Endodermal cell (in vitro differentiated cells): ENCODE measurements around the gene LRFN2. TPM values are rescaled to one million over a fixed set of nuclear protein-coding genes. Genes with fewer than 3 reads are reported as not detected.

ENCODE experiments used
- DNase-seq: peaks from one replicate; pipeline ENCODE4 v3.0.0-alpha.2; 2017
- H3K27ac ChIP-seq: 2 replicates; pipeline ENCODE4 v1.5.1; 2013; ENCODE audit warnings: mild to moderate bottlenecking, low read depth, low read length, moderate library complexity
- H3K27me3 ChIP-seq: 2 replicates; pipeline ENCODE4 v1.6.1; 2013; ENCODE audit warnings: mild to moderate bottlenecking, low read length, moderate library complexity; ENCODE audit not compliant: insufficient read depth, control insufficient read depth, poor library complexity, severe bottlenecking
- H3K36me3 ChIP-seq: 2 replicates; pipeline ENCODE4 v1.7.0; 2013; ENCODE audit warnings: mild to moderate bottlenecking, low read length, moderate library complexity; ENCODE audit not compliant: control insufficient read depth, insufficient read depth
- H3K4me1 ChIP-seq: one replicate; pipeline ENCODE4 v1.7.0; 2013; ENCODE audit warnings: low read length; ENCODE audit not compliant: control insufficient read depth, insufficient read depth
- H3K4me3 ChIP-seq: 2 replicates; pipeline ENCODE4 v1.5.1; 2013; ENCODE audit warnings: mild to moderate bottlenecking, low read length, moderate library complexity
- H3K9ac ChIP-seq: 2 replicates; pipeline ENCODE4 v1.6.1; 2013; ENCODE audit warnings: mild to moderate bottlenecking, low read length, moderate library complexity; ENCODE audit not compliant: poor library complexity, severe bottlenecking; ENCODE audit errors: extremely low read depth
- H3K9me3 ChIP-seq: 2 replicates; pipeline ENCODE4 v1.6.1; 2013; ENCODE audit warnings: mild to moderate bottlenecking, low read length, moderate library complexity; ENCODE audit not compliant: control insufficient read depth
- H3K27ac Mint-ChIP-seq: 2 replicates; pipeline ENCODE4 v1.8.0; 2020; ENCODE audit warnings: mixed read lengths
- H3K27me3 Mint-ChIP-seq: 2 replicates; pipeline ENCODE4 v1.8.0; 2021; ENCODE audit warnings: mild to moderate bottlenecking, mixed read lengths; ENCODE audit not compliant: insufficient read depth
- H3K36me3 Mint-ChIP-seq: 2 replicates; pipeline ENCODE4 v1.8.0; 2020; ENCODE audit warnings: low read depth, mixed read lengths
- H3K4me1 Mint-ChIP-seq: 2 replicates; pipeline ENCODE4 v1.8.0; 2020; ENCODE audit warnings: mixed read lengths
- H3K4me3 Mint-ChIP-seq: 2 replicates; pipeline ENCODE4 v1.8.0; 2020; ENCODE audit warnings: mild to moderate bottlenecking, moderate library complexity, mixed read lengths
- H3K9me3 Mint-ChIP-seq: 2 replicates; pipeline ENCODE4 v1.8.0; 2020; ENCODE audit warnings: mild to moderate bottlenecking, mixed read lengths
- WGBS, 2 experiments: methylation state at CpG; one replicate each; pipeline versions ENCODE4 v1.1.5 to v1.1.7; 2013; ENCODE audit warnings: missing lambda C conversion rate in 2 of 2, mixed read lengths in 1 of 2; ENCODE audit not compliant: insufficient coverage in 1 of 2, insufficient read length in 1 of 2; 5-methylcytosine and 5-hydroxymethylcytosine counted together
- total RNA-seq, 2 donors: library from RNA; stranded (reverse); fragmentation: NEBNext Ultra II Directional in 1 of 2; extraction: Animal tissue kit (Norgen Biotek cat#: 25700) in 1 of 2; gene quantifications; 2 replicates in 1 of 2; 3 replicates in 1 of 2; pipeline ENCODE4 v1.2.1, GENCODE V29; 2021
- TF ChIP-seq, protein P1 (sequence below): fragments of 200-600 bp; sonication (generic); conservative IDR thresholded peaks from 2 replicates; pipeline ENCODE4 v1.5.0; 2021; ENCODE audit warnings: antibody characterized with exemption, mild to moderate bottlenecking

LRFN2 gene
- total RNA-seq, 2 donors from 2014 or later = 0.15 TPM; not detected in 1

GRCh38 chr6:40373267-40373666, 213.9 kb downstream of the LRFN2 start:
- Histone ChIP-seq H3K4me1 (no peaks in the 10 kb centered on the region), H3K27ac (no peak overlapping the region), H3K9ac (no peak overlapping the region), H3K36me3 (no peaks in the 10 kb centered on the region), H3K4me3 (no peak overlapping the region), H3K27me3 (peaks cover 31% of the 10 kb centered on the region), H3K9me3 (no peaks in the 10 kb centered on the region)
- Mint-ChIP-seq H3K27ac (no peak overlapping the region), H3K4me1 (no peaks in the 10 kb centered on the region), H3K9me3 (no peaks in the 10 kb centered on the region), H3K4me3 (no peak overlapping the region), H3K36me3 (no peaks in the 10 kb centered on the region), H3K27me3 (no peaks in the 10 kb centered on the region)
- DNase-seq = no peak
- TF ChIP-seq, protein P1, sequence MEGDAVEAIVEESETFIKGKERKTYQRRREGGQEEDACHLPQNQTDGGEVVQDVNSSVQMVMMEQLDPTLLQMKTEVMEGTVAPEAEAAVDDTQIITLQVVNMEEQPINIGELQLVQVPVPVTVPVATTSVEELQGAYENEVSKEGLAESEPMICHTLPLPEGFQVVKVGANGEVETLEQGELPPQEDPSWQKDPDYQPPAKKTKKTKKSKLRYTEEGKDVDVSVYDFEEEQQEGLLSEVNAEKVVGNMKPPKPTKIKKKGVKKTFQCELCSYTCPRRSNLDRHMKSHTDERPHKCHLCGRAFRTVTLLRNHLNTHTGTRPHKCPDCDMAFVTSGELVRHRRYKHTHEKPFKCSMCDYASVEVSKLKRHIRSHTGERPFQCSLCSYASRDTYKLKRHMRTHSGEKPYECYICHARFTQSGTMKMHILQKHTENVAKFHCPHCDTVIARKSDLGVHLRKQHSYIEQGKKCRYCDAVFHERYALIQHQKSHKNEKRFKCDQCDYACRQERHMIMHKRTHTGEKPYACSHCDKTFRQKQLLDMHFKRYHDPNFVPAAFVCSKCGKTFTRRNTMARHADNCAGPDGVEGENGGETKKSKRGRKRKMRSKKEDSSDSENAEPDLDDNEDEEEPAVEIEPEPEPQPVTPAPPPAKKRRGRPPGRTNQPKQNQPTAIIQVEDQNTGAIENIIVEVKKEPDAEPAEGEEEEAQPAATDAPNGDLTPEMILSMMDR = no peak

DNA sequence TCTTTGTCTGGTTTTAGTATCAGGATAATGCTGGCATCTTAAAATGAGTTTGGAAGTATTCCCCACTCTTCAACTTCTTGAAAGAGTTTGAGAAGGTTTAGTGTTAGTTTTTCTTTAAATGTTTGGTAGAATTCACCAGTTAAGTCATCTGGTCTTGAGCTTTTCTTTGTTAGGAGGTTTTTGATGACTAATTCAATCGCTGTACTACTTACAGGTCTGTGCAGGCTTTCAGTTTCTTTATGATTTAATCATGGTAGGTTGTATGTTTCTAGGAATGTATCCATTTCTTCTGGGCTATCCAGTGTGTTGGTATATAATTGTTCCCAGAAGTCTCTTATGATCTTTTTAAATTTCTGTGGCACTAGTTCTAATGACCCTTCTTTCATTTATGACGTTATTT, 215.5 kb downstream of the LRFN2 start:
- Mint-ChIP-seq H3K9me3 (peaks cover 7% of the 10 kb centered on the region), H3K27me3 (no peaks in the 10 kb centered on the region)

DNA sequence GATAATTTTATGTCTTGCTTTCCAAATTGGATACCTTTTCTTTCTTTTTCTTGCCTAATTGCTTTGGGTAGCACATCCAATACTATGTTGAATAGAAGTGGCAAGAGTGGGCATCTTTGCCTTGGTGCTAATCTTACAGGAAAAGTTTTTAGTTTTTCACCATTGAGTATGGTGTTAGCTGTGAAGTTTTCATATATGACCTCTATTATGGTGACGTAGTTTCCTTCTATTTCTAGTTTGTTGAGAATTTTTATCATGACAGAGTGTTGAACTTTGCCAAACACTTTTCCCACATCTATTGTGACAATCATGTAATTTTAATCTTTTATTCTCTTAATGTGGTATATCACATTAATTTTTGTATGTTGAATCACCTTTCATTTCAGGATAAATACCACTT, 216.1 kb downstream of the LRFN2 start:
- TF ChIP-seq, protein P1 = no peak
- Histone ChIP-seq H3K4me1 (no peaks in the 10 kb centered on the region), H3K9ac (no peak overlapping the region), H3K27me3 (peaks cover 31% of the 10 kb centered on the region), H3K9me3 (peaks cover 10% of the 10 kb centered on the region), H3K27ac (no peak overlapping the region), H3K4me3 (no peak overlapping the region), H3K36me3 (no peaks in the 10 kb centered on the region)
- Mint-ChIP-seq H3K36me3 (no peaks in the 10 kb centered on the region), H3K27ac (no peak overlapping the region), H3K9me3 (peaks cover 12% of the 10 kb centered on the region), H3K4me1 (no peaks in the 10 kb centered on the region), H3K4me3 (no peak overlapping the region), H3K27me3 (no peaks in the 10 kb centered on the region)
- WGBS, 2 experiments = 71% methylated on average over 1 of the region's 1 CpG; no CpG with 5 or more reads in 1 of the 2 experiments
- DNase-seq = no peak

More for the DNA sequence above, 215.5 kb downstream of the LRFN2 start:
- Histone ChIP-seq H3K9ac (no peak overlapping the region), H3K9me3 (peaks cover 5% of the 10 kb centered on the region), H3K4me3 (no peak overlapping the region), H3K27ac (no peak overlapping the region), H3K27me3 (peaks cover 31% of the 10 kb centered on the region), H3K4me1 (no peaks in the 10 kb centered on the region), H3K36me3 (no peaks in the 10 kb centered on the region)
- TF ChIP-seq, protein P1 = no peak
- Mint-ChIP-seq H3K36me3 (no peaks in the 10 kb centered on the region), H3K27ac (no peak overlapping the region), H3K4me1 (no peaks in the 10 kb centered on the region), H3K4me3 (no peak overlapping the region)
- no peak for DNase-seq
- 75 to 95% methylated on average over 1 to 2 of the region's 2 CpGs for WGBS, 2 experiments
